HG02973 (cell line): ENCODE measurements around the gene ANXA5.
"Not testable (repeated sequence)": the region's sequence is repeated elsewhere in the genome, so short reads cannot be mapped to it uniquely, and the experiment has no call there.

Experiments used
- ATAC-seq: cut with Tn5 transposase; IDR thresholded peaks from one replicate; pipeline ENCODE4 v1.9.1; 2021; ENCODE audit warnings: moderate library complexity; ENCODE audit not compliant: unreplicated experiment

Gene ANXA5

GRCh38 chr4:121696581-121697461 lies at the start of gene ANXA5:
TSS of gene ANXA5 (minus strand) at chr4:121696980. CDS start at chr4:121696589, 391 bp downstream.
- ATAC-seq, result peak; percentile 87

DNA sequence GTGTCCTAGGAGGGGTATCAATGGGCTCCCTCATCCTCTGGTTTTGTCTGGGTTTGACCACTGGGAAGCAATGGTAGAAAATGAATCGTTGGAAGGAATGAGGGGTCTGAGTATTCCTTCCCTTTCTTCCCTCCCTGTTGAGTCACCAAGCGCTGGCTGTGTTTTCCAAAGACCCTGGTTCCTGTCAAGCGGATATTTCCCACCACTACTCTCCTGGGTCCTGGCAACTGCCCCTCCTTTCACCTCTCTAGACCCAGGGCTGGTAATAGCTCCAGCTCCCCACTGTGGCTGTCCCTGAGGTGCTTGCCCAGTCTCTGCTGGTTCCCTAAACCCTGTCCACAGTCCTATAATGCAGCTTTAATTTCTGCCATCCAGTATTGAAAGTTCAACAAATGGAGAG lies 46.0 kb upstream of the ANXA5 start:
- ATAC-seq, result no peak

GRCh38 chr4:121741751-121742150 lies 45.0 kb upstream of the ANXA5 start:
- ATAC-seq, result no peak

- no peak for ATAC-seq
These were observed 44.1 kb upstream of the ANXA5 start for GRCh38 chr4:121740796-121741409.

DNA sequence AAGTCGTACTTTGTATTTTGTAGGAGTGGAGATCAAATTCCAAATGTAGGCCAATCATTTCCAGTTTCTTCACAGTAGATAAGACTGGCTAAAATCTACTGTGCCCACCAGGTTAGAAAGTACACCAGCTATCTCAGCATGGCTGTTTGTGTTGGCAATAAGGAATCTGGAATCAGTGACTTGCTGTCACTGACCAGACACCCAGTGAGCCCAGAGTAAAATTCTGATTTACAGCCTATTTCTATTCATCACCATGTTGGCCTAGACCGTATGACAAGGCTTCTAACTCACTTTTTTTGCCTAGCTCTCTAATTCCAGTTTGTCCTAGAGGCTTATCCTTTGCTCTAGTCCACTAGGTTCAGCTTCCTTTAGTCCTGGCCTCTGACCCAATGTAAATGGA lies 42.8 kb upstream of the ANXA5 start:
- ATAC-seq, result no peak

DNA sequence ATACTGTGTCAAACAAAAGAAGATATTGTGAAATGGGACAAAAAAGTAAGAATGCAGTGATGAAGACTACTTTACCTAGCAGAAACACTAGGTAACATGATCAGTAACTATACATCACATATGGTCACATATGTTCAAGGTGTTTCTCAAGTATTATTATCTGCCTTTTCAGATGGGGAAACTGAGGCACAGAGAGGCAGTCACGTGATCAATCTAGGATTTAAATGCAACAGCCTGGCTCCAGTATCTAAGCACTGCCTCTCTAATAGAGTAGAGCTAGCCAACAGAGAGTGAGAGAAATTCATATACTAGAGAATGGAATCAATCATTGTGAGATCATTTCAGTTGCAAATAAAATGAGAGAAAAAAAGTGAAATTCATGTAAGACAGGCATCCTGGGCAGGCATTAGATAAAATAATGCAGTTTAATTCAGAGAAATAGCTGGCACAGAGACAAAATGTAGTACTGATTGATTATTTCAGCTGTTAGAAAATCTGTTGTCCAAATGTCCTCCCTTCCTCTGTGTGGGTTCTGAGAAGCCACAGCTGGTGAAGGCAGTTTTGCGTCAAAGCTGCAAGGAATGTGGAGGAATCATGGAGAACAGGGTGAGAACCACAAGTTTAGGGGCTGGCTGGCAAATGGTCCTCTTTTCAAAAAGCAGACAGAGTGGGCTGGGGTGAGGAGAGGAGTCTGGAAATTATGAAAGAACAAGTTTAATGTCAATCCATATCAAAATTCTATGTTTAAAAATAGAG lies 42.2 kb upstream of the ANXA5 start:
- no peak for ATAC-seq

DNA sequence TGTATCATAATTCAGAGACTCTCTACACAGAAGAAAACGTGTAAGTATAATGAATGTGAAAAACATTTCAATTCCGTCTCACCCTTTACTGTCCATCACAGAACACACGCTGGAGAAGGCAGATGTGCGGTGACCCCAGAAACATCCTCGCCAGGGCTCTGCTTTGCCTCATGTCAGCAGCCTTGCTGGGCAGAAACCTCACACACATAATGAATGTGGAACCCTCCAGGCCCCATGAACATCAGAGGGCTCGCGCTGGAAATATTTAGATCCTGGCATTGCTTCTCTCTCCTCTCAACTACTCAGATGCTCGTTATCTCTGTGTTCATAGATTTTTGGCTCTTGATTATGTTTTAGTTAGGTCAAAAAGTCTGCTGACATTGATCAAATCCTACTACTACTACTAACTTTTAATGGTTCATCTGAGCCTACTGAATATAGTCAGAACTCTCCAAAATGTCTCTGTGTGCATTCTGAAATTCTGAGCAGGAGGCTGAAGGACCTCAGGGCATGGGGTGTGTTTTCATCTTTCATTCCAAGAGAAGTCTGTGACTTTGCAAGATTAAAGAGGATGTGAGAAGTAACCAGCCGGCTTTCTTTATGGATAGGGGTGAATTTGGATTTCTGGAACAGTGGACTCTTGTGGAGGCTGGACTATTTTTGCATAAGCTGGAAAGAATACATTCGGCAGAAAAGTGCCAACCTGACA lies 41.2 kb upstream of the ANXA5 start:
- no peak for ATAC-seq

GRCh38 chr4:121736735-121737351 lies 40.1 kb upstream of the ANXA5 start:
- ATAC-seq, result no peak

DNA sequence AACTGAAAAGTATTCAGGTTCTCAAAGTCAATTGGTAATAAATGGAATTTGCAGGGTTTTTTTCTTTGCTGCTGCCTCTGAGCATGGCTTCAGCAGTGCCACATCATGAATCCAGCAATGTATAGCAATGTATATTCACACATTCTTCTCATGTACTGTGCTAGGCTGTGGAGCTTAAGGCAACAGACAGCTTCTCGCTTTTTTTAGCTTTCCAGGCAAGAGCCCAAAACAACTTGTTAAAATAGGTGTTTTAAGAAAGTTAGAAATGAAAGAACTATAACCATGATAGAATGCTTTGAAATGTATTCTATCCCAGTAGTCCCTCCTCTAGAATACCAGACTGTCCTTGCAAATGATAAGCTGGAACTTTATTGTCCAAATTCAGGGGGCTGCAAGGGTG lies 37.8 kb upstream of the ANXA5 start:
- no peak for ATAC-seq

- no peak for ATAC-seq
These were observed 37.2 kb upstream of the ANXA5 start for GRCh38 chr4:121733942-121734341.

GRCh38 chr4:121729753-121730152 lies 33.0 kb upstream of the ANXA5 start:
- ATAC-seq, result not testable (repeated sequence)

DNA sequence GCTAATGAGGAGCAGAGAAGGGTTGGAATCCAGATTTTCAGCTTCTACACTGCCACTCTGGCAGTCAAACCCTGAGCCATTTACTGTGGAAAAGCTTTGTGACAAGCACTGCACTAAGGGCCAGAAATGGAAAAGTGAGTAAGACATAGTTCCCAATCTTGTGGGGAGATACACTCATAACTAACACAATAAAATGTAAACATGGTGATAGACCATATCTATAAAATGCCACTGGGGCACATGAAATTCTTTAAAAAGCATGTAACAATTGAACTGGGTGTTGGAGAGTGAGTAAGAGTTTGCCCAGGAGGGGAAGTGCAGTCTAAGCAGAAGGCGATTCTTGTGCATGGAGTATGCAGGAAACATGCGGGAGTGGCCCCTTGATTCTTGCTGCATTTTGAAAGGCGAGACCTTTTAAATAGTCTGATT lies 32.0 kb upstream of the ANXA5 start:
- ATAC-seq, result no peak

DNA sequence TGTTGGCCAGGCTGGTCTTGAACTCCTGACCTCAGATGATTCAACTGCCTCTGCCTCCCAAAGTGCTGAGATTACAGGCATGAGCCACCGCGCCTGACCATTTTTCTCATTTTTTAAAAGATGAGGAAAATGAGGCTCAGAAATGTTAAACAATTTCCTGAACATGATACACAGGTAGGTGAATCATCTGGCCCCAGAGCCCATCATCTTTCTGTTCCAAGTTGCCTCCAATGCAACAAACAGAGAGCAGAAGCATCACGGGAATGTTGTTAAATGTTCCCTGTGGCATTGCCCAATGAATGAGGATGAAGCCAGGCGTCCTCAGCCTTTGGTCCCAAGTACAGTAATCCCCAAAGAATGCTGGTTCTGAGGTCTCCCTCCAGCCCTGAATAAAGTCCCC lies 31.3 kb upstream of the ANXA5 start:
- ATAC-seq, result no peak

DNA sequence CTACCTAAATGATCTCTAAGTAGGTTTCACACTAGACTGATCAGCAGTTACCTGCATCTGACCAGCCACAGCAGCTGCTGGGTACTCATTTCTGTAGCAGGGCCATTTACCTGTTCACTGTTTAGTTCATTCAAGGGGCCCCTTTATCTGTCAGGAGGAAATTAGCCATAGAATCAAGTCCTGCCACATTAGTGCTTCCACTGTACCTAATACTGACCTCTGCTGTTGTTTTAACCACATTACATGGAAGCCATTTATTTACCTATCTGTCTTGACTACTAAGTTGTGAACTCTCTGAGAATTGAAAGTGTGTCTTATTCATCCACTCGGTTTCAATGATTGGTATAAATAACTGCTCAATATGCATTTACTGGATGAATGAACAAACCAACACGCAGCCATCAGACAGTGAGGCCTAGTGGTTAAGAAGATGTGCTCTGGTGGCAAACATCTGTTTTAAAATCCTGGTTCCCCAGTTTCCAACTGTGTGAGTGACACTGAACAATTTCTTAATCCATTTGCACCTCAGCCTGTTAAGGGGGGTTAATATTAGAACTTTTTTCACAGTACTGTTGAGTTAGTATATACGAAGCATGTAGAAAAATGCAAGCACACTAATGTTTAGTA lies 30.0 kb upstream of the ANXA5 start:
- peak; percentile 96 for ATAC-seq

DNA sequence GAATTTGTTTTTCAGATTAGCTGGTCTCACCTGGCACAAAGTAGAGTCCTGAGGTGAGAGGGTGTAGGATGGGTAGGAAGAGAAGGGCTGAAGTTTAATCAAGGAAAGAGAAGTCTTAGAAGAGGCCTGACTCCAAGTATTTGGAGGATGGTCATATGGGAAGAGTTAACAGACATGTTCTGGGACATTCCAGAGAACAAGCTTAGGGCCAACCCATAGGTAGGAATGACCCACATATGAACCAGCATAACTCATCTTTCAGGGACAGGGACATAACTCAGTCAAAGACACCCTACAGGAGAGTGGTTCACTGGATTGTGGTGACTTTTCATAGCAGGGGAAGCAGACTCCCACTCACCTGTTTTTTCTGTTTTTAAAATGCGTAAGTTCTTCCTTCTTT lies 27.9 kb upstream of the ANXA5 start:
- ATAC-seq, result no peak

GRCh38 chr4:121721700-121722099 lies 24.9 kb upstream of the ANXA5 start:
- no peak for ATAC-seq

DNA sequence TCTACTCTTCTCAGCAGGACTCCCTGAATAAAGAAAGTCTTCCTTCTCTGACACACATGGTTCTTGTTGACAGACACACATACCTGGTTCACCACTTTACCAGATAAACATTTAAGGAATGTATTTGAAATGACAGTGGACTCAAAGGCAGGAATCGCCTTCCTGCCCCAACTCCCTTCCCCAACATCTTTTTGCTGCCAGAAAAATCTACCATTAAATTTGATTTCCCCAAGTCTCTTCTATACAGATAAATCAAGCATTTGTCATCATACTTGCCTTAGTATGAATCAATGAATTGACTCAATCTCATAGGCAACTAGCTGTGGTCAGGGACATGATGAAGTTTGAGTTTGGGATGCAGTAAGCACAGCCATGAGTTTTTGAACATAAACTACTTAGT lies 23.3 kb upstream of the ANXA5 start:
- no peak for ATAC-seq

DNA sequence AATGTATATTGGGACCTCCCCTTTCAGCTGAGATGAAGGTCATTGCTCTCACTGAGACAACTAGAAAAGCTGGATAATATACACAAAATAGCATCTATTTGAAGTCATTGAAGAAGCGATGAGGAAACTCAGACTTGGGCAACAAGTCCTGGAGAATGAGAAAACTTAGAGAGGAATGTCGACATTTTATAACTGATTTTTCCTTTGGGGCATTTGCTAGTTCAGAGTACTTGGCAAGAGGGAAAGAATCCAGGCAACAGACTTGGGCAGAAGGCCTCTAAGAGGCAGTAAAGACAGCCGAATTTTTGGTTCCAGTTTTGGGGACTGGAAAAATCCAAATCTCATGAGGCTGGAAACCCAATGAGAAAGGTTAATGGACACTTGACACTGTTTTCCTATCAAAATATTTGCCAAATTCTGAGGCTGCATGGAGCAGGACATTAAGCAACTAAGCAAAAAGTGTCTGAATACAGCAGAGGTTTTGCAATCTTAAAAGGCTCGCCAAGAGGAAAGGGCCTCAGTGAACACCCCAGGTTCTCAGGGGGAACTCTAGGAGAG lies 21.0 kb upstream of the ANXA5 start:
- no peak for ATAC-seq

DNA sequence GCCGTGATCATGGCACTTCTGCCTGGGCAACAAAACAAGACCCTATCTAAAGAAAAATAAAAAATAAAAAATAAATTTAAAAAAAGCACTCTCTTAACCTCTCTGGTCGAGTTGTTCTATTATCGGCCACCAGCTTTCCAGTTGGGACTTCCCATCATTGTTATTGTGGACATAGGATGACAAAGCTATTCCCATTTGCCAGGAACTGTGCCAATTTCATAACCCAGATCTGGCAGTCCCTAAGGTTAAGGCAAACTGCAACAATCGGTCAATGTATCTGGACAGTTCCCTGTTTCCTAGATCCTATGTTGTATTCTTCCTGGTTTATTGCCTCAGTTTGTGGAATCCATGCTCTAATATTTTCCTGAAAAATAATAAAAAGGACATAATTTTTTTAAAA lies 17.8 kb upstream of the ANXA5 start:
- no peak for ATAC-seq

- no peak for ATAC-seq
These were observed 16.0 kb upstream of the ANXA5 start for GRCh38 chr4:121712783-121713182.
